HepG2 (cell line): ENCODE data around the gene MRPL18. TPM values are rescaled to one million over a fixed set of nuclear protein-coding genes. Genes with fewer than 3 reads are reported as not detected.

Experiments used
- ARNT2 ChIP-seq: sonication (generic); formaldehyde crosslinking; IDR thresholded peaks from 2 replicates; pipeline ENCODE4 v1.8.0; 2022; ENCODE audit warnings: mild to moderate bottlenecking, low read depth, missing genetic modification reagents, moderate library complexity
- ATAD3A ChIP-seq: sonication (generic); formaldehyde crosslinking; IDR thresholded peaks from 2 replicates; pipeline ENCODE4 v1.4.0; 2020; ENCODE audit warnings: missing genetic modification reagents
- HCFC1 ChIP-seq: fragments of 150-350 bp; IDR thresholded peaks from 2 replicates; pipeline ENCODE4 v1.6.1; 2014; ENCODE audit warnings: low read depth, low read length
- HNRNPLL ChIP-seq: fragments of 200-400 bp; formaldehyde crosslinking; IDR thresholded peaks from 2 replicates; pipeline ENCODE4 v1.6.1; 2017; ENCODE audit warnings: mild to moderate bottlenecking, low read depth, low read length; ENCODE audit not compliant: poor library complexity, severe bottlenecking
- POGZ ChIP-seq: sonication (generic); formaldehyde crosslinking; IDR thresholded peaks from 2 replicates; pipeline ENCODE4 v1.4.0; 2020; ENCODE audit warnings: mild to moderate bottlenecking, missing genetic modification reagents
- RXRB ChIP-seq: IDR thresholded peaks from 2 replicates; pipeline ENCODE4 v1.6.1; 2016; ENCODE audit warnings: borderline replicate concordance, missing genetic modification reagents, missing compliant biosample characterization
- STAG1 ChIP-seq: sonication (generic); formaldehyde crosslinking; IDR thresholded peaks from 2 replicates; pipeline ENCODE4 v1.4.0; 2020; ENCODE audit warnings: missing genetic modification reagents
- TCF7 ChIP-seq: sonication (generic); IDR thresholded peaks from 2 replicates; pipeline ENCODE4 v1.6.1; 2016; ENCODE audit warnings: antibody characterized with exemption, low read depth
- TRIM24 ChIP-seq: sonication (generic); formaldehyde crosslinking; IDR thresholded peaks from 2 replicates; pipeline ENCODE4 v1.8.0; 2022; ENCODE audit warnings: mild to moderate bottlenecking, missing genetic modification reagents
- XBP1 ChIP-seq: sonication (generic); formaldehyde crosslinking; IDR thresholded peaks from 2 replicates; pipeline ENCODE4 v1.5.0; 2020; ENCODE audit warnings: missing genetic modification reagents
- ZNF382 ChIP-seq: sonication (generic); formaldehyde crosslinking; IDR thresholded peaks from 2 replicates; pipeline ENCODE4 v1.5.0; 2020; ENCODE audit warnings: missing genetic modification reagents, mild to moderate bottlenecking, borderline replicate concordance
- ZNF510 ChIP-seq: sonication (generic); formaldehyde crosslinking; IDR thresholded peaks from 2 replicates; pipeline ENCODE4 v1.4.0; 2020; ENCODE audit warnings: low read depth, mild to moderate bottlenecking, missing genetic modification reagents
- ZNF543 ChIP-seq: sonication (generic); formaldehyde crosslinking; IDR thresholded peaks from 2 replicates; pipeline ENCODE4 v1.4.0; 2020; ENCODE audit warnings: mild to moderate bottlenecking, missing genetic modification reagents
- ZNF556 ChIP-seq: sonication (generic); formaldehyde crosslinking; IDR thresholded peaks from 2 replicates; pipeline ENCODE4 v1.4.0; 2020; ENCODE audit warnings: mild to moderate bottlenecking, missing genetic modification reagents, borderline replicate concordance
- ZNF570 ChIP-seq: sonication (generic); formaldehyde crosslinking; IDR thresholded peaks from 2 replicates; pipeline ENCODE4 v1.4.0; 2020; ENCODE audit warnings: mild to moderate bottlenecking, missing genetic modification reagents, borderline replicate concordance
- ZNF589 ChIP-seq: sonication (generic); formaldehyde crosslinking; conservative IDR thresholded peaks from 2 replicates; pipeline ENCODE4 v1.8.0; 2022; ENCODE audit warnings: mild to moderate bottlenecking, moderate library complexity, missing genetic modification reagents
- ZNF605 ChIP-seq: sonication (generic); formaldehyde crosslinking; IDR thresholded peaks from 2 replicates; pipeline ENCODE4 v1.8.0; 2022; ENCODE audit warnings: mild to moderate bottlenecking, missing genetic modification reagents
- ZNF703 ChIP-seq: sonication (generic); formaldehyde crosslinking; IDR thresholded peaks from 2 replicates; pipeline ENCODE4 v1.5.1; 2020; ENCODE audit warnings: missing genetic modification reagents, mild to moderate bottlenecking, moderate library complexity, borderline replicate concordance
- ZNF790 ChIP-seq: sonication (generic); formaldehyde crosslinking; IDR thresholded peaks from 2 replicates; pipeline ENCODE4 v1.8.0; 2022; ENCODE audit warnings: missing genetic modification reagents, mild to moderate bottlenecking, borderline replicate concordance
- ZSCAN20 ChIP-seq: sonication (generic); formaldehyde crosslinking; IDR thresholded peaks from 2 replicates; pipeline ENCODE4 v1.4.0; 2020; ENCODE audit warnings: missing genetic modification reagents, mild to moderate bottlenecking, borderline replicate concordance
- ZXDC ChIP-seq: sonication (generic); formaldehyde crosslinking; IDR thresholded peaks from 2 replicates; pipeline ENCODE4 v1.5.0; 2020; ENCODE audit warnings: mild to moderate bottlenecking, missing genetic modification reagents
- polyA plus RNA-seq, 8 experiments: library from polyadenylated mRNA; depleted of rRNA in 3 of 8; stranded (reverse) in 7 of 8; unstranded in 1 of 8; fragments of >200 nt; fragmentation: Illumina TruSeq in 4 of 8; extraction: Trizol in 4 of 8; gene quantifications; 2 replicates each; pipeline versions ENCODE4 v1.2.1 to v1.2.3, GENCODE V29; 2011 to 2016; ENCODE audit warnings: low read depth in 4 of 8, missing spikeins in 1 of 8, mixed read lengths in 1 of 8; ENCODE audit not compliant: insufficient read depth in 1 of 8
- total RNA-seq, 5 experiments: library from RNA; depleted of rRNA; stranded (reverse); fragments of >200 nt; fragmentation: Illumina TruSeq; extraction: Trizol; gene quantifications; 2 replicates each; pipeline ENCODE4 v1.2.3, GENCODE V29; 2016; ENCODE audit warnings: low read depth in 1 of 5
- TF ChIP-seq, protein P1 (sequence below): sonication (generic); formaldehyde crosslinking; IDR thresholded peaks from 2 replicates; pipeline ENCODE4 v1.4.0; 2020; ENCODE audit warnings: missing genetic modification reagents, borderline replicate concordance
- TF ChIP-seq, protein P2 (sequence below): sonication (generic); formaldehyde crosslinking; IDR thresholded peaks from 2 replicates; pipeline ENCODE4 v1.4.0; 2020; ENCODE audit warnings: missing genetic modification reagents, mild to moderate bottlenecking, borderline replicate concordance

The MRPL18 gene
- total and polyA plus RNA-seq, 2 of the 13 experiments (the other 11 are each of a cell fraction or from before 2014, with no cell fraction given) = 85.6 to 176 TPM

DNA sequence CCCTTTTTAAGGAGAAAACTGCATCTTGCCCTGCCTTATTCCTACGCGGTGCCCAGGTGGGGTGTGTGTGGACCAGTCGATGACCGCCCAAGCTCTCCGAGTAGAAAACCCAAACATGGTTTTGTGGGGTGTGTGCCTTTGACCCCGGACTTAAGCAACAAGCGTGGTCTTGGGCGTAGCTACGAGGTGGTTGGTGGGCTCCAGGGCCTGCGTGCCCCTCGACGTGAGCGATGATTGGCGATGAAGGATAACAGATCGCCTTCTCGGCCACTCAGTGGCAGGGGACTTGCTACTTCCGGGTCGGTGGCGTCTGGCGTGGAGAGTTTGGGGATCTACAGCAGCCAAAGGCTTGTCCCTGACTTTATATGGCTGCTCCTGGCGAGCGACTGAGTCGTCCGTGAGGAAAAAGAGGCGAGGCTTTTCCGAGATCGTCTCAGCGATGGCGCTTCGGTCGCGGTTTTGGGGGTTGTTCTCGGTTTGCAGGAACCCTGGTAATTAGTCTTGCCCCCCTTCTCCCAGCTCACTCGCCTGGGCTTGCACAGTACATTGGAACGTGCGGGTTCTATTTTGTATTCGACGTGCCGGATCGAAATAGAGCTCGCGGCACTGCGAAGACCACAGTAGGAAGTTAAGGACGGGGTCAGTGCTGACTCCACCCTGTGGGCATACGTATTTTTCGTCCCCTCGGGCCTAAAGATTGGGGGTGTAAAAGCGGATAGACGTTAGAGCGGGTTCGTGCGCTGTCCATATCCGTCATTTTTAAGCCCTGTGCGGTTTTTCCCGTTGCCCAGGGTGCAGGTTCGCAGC, at the start of gene MRPL18 (continued):
- TF ChIP-seq POGZ (CRISPR knock-in tag) = no peak
- no peak for TF ChIP-seq ZNF382
- TF ChIP-seq HNRNPLL = peak; percentile 97
- TF ChIP-seq ZNF543 (CRISPR knock-in tag) = no peak
- TF ChIP-seq ZNF589 (CRISPR knock-in tag) = 0 out of 2 replicates have a peak, but pooled peaks have one; percentile 21
- TF ChIP-seq RXRB (CRISPR knock-in tag) = no peak
- TF ChIP-seq ZNF703 (CRISPR knock-in tag) = 0 out of 2 replicates have a peak, but pooled peaks have one; percentile 57
- TF ChIP-seq, protein P1, sequence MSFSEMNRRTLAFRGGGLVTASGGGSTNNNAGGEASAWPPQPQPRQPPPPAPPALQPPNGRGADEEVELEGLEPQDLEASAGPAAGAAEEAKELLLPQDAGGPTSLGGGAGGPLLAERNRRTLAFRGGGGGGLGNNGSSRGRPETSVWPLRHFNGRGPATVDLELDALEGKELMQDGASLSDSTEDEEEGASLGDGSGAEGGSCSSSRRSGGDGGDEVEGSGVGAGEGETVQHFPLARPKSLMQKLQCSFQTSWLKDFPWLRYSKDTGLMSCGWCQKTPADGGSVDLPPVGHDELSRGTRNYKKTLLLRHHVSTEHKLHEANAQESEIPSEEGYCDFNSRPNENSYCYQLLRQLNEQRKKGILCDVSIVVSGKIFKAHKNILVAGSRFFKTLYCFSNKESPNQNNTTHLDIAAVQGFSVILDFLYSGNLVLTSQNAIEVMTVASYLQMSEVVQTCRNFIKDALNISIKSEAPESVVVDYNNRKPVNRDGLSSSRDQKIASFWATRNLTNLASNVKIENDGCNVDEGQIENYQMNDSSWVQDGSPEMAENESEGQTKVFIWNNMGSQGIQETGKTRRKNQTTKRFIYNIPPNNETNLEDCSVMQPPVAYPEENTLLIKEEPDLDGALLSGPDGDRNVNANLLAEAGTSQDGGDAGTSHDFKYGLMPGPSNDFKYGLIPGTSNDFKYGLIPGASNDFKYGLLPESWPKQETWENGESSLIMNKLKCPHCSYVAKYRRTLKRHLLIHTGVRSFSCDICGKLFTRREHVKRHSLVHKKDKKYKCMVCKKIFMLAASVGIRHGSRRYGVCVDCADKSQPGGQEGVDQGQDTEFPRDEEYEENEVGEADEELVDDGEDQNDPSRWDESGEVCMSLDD (CRISPR knock-in tag) = peak; percentile 25
- peak; percentile 71; the same call in 1 of the 2 replicates for TF ChIP-seq ZNF605
- no peak for TF ChIP-seq XBP1 (CRISPR knock-in tag)
- TF ChIP-seq ATAD3A (CRISPR knock-in tag) = no peak
- TF ChIP-seq, protein P2, sequence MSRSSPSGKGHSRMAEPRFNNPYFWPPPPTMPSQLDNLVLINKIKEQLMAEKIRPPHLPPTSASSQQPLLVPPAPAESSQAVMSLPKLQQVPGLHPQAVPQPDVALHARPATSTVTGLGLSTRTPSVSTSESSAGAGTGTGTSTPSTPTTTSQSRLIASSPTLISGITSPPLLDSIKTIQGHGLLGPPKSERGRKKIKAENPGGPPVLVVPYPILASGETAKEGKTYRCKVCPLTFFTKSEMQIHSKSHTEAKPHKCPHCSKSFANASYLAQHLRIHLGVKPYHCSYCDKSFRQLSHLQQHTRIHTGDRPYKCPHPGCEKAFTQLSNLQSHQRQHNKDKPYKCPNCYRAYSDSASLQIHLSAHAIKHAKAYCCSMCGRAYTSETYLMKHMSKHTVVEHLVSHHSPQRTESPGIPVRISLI (CRISPR knock-in tag) = peak; percentile 45; the same call in 1 of the 2 replicates
- TF ChIP-seq ZXDC = peak; percentile 4; the same call in 1 of the 2 replicates
- TF ChIP-seq STAG1 (CRISPR knock-in tag) = 0 out of 2 replicates have a peak, but pooled peaks have one; percentile 3
- TF ChIP-seq TCF7 = no peak; the same call in 1 of the 2 replicates
- TF ChIP-seq HCFC1 = peak; percentile 22
- TF ChIP-seq ARNT2 = no peak; the same call in 1 of the 2 replicates
- TF ChIP-seq ZNF790 = no peak
- TF ChIP-seq ZNF556 = no peak
- no peak for TF ChIP-seq TRIM24 (CRISPR knock-in tag)
- TF ChIP-seq ZNF570 (CRISPR knock-in tag) = no peak
- TF ChIP-seq ZSCAN20 (CRISPR knock-in tag) = 0 out of 2 replicates have a peak, but pooled peaks have one; percentile 16
- TF ChIP-seq ZNF510 (CRISPR knock-in tag) = no peak; the same call in none of the 2 replicates
